ENCODE data around the gene PEX1. TPM values are rescaled to one million over a fixed set of nuclear protein-coding genes. Genes with fewer than 3 reads are reported as not detected.
"Not testable (repeated sequence)": the region's sequence is repeated elsewhere in the genome, so short reads cannot be mapped to it uniquely, and the experiment has no call there.

The PEX1 gene
- total and polyA plus RNA-seq, 2 donors (not counting 3 experiments of a cell fraction or from before 2014, with no cell fraction given) = 8.4 to 11.7 TPM

DNA sequence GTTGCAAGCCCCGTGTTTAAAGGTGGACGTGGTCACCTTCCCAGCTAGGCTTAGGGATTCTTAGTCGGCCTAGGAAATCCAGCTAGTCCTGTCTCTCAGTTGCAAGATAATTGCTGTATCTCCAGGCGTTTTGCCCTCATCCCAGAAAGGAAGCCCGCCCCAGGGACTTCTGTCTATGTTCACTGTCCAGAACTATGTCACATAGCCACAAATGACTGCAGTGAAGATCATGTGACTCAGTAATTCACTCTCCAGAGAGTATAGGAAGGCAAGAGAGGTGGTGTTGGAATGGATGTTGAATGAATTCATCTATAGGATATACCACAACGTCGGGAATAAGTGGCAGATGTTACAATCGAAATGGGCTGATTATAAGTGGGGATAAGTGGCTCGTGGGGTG, 50.2 kb downstream of the PEX1 start:
- Histone ChIP-seq H3K79me2 (ENCODE audit: control insufficient read depth, insufficient read depth, low read length) (no peaks in the 10 kb centered on the region), H3K9me1 (replicated peaks; ENCODE audit: control insufficient read depth, extremely low read depth, insufficient read depth, low read length) (no peaks in the 10 kb centered on the region), H3K27ac (ENCODE audit: insufficient read depth, low read depth, low read length) (no peak overlapping the region), H3K9ac (replicated peaks; ENCODE audit: extremely low read depth, insufficient read depth, low read length) (no peak overlapping the region), H3K9me3 (replicated peaks; ENCODE audit: control insufficient read depth, insufficient read depth, low read length) (no peaks in the 10 kb centered on the region), H4K20me1 (replicated peaks; ENCODE audit: control insufficient read depth, extremely low read depth, insufficient read depth, low read length) (no peaks in the 10 kb centered on the region), H3K27me3 (ENCODE audit: control insufficient read depth in 2 of 2, insufficient read depth in 2 of 2, low read length in 2 of 2) (no peaks in the 10 kb centered on the region), H3K36me3 (ENCODE audit: control insufficient read depth in 2 of 2, extremely low read depth in 1 of 2, insufficient read depth in 2 of 2, low read length in 2 of 2) (no peaks in the 10 kb centered on the region), H3K4me3 (replicated peaks in 1 of 3; ENCODE audit: insufficient read depth in 1 of 3, low read depth in 1 of 3, low read length in 3 of 3) (no peak overlapping the region), H3K4me2 (ENCODE audit: insufficient read depth, low read length) (no peak overlapping the region), H2AFZ (ENCODE audit: low read depth, low read length) (no peak overlapping the region), H3K4me1 (ENCODE audit: control insufficient read depth, extremely low read depth, insufficient read depth, low read length) (no peaks in the 10 kb centered on the region)
- intact Hi-C loops (cut with micrococcal nuclease) = no loop called here
- BruUV-seq (replicated peaks) = no TSS peak
- DNase-seq (ENCODE audit: low read depth, low spot score) = no peak
- dilution Hi-C loops (cut with MboI; ENCODE audit: extremely low pct_ligation_motif_present, low sequenced_read_pairs) = no loop called here
- ChIA-PET CTCF (interaction anchor here (1.1 kb wide), 1 partner anchor 17 kb away, joined by 4 read pairs; no protein-coding TSS in a partner anchor), POLR2A (no interaction called here)
- TF ChIP-seq POLR2AphosphoS5 (IDR thresholded peaks at IDR 0.05; ENCODE audit: insufficient read depth, low read depth, low read length) (no peak), EZH2 (IDR thresholded peaks at IDR 0.05; ENCODE audit: borderline replicate concordance, low read depth, low read length, severe bottlenecking) (no peak), POLR2A (IDR thresholded peaks at IDR 0.05; ENCODE audit: low read depth, low read length) (no peak), JUN (IDR thresholded peaks at IDR 0.05; ENCODE audit: borderline replicate concordance, insufficient read depth, insufficient read length, low read depth) (no peak), MYC (IDR thresholded peaks at IDR 0.05; ENCODE audit: low read depth, low read length) (no peak), GATA2 (IDR thresholded peaks at IDR 0.05; ENCODE audit: insufficient read depth, insufficient read length, low read depth, low read length) (no peak), FOS (IDR thresholded peaks at IDR 0.05; ENCODE audit: borderline replicate concordance, insufficient read depth, low read length) (no peak)
- TF ChIP-seq, protein P1, sequence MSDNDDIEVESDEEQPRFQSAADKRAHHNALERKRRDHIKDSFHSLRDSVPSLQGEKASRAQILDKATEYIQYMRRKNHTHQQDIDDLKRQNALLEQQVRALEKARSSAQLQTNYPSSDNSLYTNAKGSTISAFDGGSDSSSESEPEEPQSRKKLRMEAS (IDR thresholded peaks at IDR 0.05; ENCODE audit: insufficient read depth, insufficient read length) = no peak
- TF ChIP-seq, protein P2, sequence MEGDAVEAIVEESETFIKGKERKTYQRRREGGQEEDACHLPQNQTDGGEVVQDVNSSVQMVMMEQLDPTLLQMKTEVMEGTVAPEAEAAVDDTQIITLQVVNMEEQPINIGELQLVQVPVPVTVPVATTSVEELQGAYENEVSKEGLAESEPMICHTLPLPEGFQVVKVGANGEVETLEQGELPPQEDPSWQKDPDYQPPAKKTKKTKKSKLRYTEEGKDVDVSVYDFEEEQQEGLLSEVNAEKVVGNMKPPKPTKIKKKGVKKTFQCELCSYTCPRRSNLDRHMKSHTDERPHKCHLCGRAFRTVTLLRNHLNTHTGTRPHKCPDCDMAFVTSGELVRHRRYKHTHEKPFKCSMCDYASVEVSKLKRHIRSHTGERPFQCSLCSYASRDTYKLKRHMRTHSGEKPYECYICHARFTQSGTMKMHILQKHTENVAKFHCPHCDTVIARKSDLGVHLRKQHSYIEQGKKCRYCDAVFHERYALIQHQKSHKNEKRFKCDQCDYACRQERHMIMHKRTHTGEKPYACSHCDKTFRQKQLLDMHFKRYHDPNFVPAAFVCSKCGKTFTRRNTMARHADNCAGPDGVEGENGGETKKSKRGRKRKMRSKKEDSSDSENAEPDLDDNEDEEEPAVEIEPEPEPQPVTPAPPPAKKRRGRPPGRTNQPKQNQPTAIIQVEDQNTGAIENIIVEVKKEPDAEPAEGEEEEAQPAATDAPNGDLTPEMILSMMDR (IDR thresholded peaks at IDR 0.05; ENCODE audit: extremely low read depth in 1 of 2, insufficient read depth in 1 of 2, low read depth in 1 of 2, low read length in 2 of 2) = no peak
- FAIRE-seq = no peak

DNA sequence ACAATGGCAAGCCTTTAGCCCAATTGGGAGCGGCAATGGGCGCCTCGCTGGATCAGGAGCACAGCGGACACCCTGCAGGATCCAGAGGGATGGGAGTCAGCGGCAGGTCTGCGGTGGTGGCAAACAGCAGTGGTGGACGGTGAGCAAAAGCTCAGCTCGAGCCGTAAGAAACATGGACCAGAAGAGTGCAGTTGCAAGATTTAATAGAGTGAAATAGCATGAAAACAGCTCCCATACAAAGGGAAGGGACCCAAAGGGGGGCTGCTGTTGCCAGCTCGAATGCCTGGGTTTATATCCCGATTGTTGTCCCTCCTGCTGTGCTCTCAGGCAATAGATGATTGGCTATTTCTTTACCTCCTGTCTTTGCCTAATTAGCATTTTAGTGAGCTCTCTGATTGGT, 50.6 kb downstream of the PEX1 start, which contains the start of gene ERVW-1:
ERVW-1 (minus strand) TSS at position 266 of the 400 bp plus-strand sequence. CDS start 7,565 bp downstream, outside the sequence.
- H3K9me1 ChIP-seq (replicated peaks; ENCODE audit: control insufficient read depth, extremely low read depth, insufficient read depth, low read length); H3K27me3 ChIP-seq (ENCODE audit: control insufficient read depth in 2 of 2, insufficient read depth in 2 of 2, low read length in 2 of 2); dilution Hi-C loops (cut with MboI; ENCODE audit: extremely low pct_ligation_motif_present, low sequenced_read_pairs); H2AFZ ChIP-seq (ENCODE audit: low read depth, low read length); H3K27ac ChIP-seq (ENCODE audit: insufficient read depth, low read depth, low read length); H3K9me3 ChIP-seq (replicated peaks; ENCODE audit: control insufficient read depth, insufficient read depth, low read length); H3K4me2 ChIP-seq (ENCODE audit: insufficient read depth, low read length); intact Hi-C loops (cut with micrococcal nuclease); DNase-seq (ENCODE audit: low read depth, low spot score); FAIRE-seq; H3K4me3 ChIP-seq (replicated peaks in 1 of 3; ENCODE audit: insufficient read depth in 1 of 3, low read depth in 1 of 3, low read length in 3 of 3); POLR2A ChIA-PET; H3K36me3 ChIP-seq (ENCODE audit: control insufficient read depth in 2 of 2, extremely low read depth in 1 of 2, insufficient read depth in 2 of 2, low read length in 2 of 2); H3K79me2 ChIP-seq (ENCODE audit: control insufficient read depth, insufficient read depth, low read length); H3K9ac ChIP-seq (replicated peaks; ENCODE audit: extremely low read depth, insufficient read depth, low read length); H4K20me1 ChIP-seq (replicated peaks; ENCODE audit: control insufficient read depth, extremely low read depth, insufficient read depth, low read length); BruUV-seq (replicated peaks); H3K4me1 ChIP-seq (ENCODE audit: control insufficient read depth, extremely low read depth, insufficient read depth, low read length): not testable (repeated sequence)
- CTCF ChIA-PET = interaction anchor here (1.1 kb wide), 1 partner anchor 16 kb away, joined by 4 read pairs; no protein-coding TSS in a partner anchor
